Testis (tissue), 2 donors: ENCODE data around the gene LRRC10.

Experiments
- CTCF ChIP-seq, 3 experiments: fragments of 450-650 bp in 2 of 3; fragments of 200-600 bp in 1 of 3; sonication (generic) in 1 of 3; IDR thresholded peaks; one replicate each; pipeline ENCODE4 v1.5.1; 2016 to 2019; ENCODE audit warnings: antibody characterized with exemption in 3 of 3, mild to moderate bottlenecking in 2 of 3, moderate library complexity in 1 of 3
- POLR2A ChIP-seq: fragments of 450-650 bp; IDR thresholded peaks from one replicate; pipeline ENCODE4 v1.6.1; 2017; ENCODE audit warnings: antibody characterized with exemption, mild to moderate bottlenecking, moderate library complexity

- TF ChIP-seq CTCF (IDR thresholded peaks at IDR 0.05) (no peak), POLR2A (no peak)
These were observed 21.6 kb downstream of the LRRC10 start for GRCh38 chr12:69589082-69589481.
